GM21360 (cell line): ENCODE data around the gene SETDB1.
"Not testable (repeated sequence)": the region's sequence is repeated elsewhere in the genome, so short reads cannot be mapped to it uniquely, and the experiment has no call there.

Source experiments
- ATAC-seq: cut with Tn5 transposase; IDR thresholded peaks from one replicate; pipeline ENCODE4 v1.9.1; 2021; ENCODE audit warnings: mild to moderate bottlenecking, moderate library complexity; ENCODE audit not compliant: unreplicated experiment

Gene SETDB1

DNA sequence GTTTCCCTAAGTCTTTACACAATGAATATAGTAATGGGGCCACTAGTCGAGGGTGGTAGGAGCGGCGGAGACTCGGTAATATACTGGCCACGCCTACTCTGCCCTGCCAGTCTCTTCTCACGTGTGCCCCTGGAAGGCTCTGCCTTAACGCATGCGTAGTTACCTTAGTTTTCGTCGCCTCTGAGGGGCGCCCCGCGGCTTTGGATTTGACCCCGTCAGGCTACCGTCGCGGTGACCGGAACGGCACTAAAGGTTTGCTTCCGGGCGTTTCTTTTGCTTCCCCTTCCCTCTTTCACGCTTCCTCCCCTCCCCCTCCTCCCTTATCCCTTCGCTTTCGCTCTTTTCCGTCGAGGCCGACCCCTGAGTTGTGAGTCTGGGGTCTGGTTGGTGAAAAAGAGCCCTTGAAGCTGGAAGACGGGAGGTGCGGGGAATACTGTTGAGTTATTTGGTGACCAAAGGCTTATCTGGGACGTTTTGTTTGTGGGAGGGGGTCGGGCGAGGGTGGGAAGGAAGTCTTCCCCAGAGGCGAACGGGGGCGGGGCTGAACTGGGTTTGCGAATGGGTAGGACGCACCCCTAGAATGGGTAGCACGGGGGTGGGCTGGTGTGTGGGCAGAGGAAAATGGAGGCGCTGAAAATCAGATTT lies at the start of gene SETDB1:
TSS of gene SETDB1 (plus strand) at position 267 of the 645 bp plus-strand sequence. CDS start 1,352 bp downstream, outside the sequence.
- ATAC-seq = peak; percentile 85

- ATAC-seq = not testable (repeated sequence)
These were observed 47.2 kb upstream of the SETDB1 start for GRCh38 chr1:150878931-150879330.

DNA sequence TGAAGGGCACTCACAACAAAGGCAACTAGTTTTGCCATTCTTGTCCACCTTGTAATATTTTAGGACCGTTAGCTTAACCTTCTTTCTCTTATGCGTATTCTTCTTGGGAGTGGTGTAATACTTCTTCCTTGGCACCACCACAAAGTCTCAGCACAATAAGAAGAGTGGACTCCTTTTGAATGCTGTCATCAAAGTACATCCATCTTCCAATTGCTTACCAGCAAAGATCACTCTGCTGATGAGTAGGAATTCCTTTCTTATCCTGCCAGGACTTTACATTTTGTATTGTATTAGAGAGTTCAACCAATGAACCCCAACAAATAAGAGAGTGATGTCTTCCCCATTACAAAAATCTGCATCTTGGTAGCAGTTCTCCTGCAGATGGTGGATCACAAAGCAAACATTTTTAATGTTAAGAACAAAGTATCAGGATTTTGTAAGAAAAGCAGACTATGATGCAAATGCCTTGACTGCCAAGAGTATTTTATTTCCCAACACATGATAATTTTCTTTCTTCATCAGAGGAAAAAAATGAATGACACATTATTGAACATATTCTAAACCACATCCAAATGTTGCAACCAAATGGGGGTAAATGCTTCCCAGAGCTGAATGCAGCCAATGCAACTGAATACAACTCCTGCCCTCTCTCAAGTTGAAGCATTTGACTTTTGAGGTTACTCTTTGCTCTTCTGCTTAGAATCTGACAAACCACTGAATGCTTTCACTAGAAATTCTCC lies 44.7 kb upstream of the SETDB1 start:
- no peak for ATAC-seq

GRCh38 chr1:150883121-150883520 lies 43.0 kb upstream of the SETDB1 start:
- ATAC-seq = not testable (repeated sequence)

DNA sequence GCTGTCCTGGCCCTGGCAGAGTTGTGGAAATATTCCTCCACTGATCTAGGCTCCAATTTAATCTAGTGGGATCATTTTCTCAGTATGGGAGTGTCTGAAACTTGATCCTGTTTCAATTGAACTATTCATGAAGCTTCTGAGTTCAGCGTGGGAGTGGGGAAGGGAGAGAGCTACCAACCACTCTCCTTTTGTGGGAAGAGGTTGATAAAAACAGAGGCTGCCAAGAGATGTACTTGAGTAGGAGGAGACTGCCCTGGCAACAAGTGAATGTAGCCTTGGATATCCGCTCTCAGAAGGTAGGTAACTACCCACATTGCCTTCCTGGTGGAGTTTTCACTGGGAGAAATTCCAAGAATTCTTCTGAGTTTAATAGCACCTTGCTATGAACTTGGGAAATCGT lies 39.1 kb upstream of the SETDB1 start, which contains the start of gene CTXND2:
TSS of gene CTXND2 (plus strand) at position 119 of the 400 bp plus-strand sequence. CDS start 25,179 bp downstream, outside the sequence.
- no peak for ATAC-seq

- ATAC-seq = no peak
These were observed 37.4 kb upstream of the SETDB1 start for GRCh38 chr1:150888727-150889126.

GRCh38 chr1:150890033-150890416 lies 36.1 kb upstream of the SETDB1 start:
- ATAC-seq = no peak

GRCh38 chr1:150893336-150893913 lies 32.7 kb upstream of the SETDB1 start:
- ATAC-seq = no peak

GRCh38 chr1:150895618-150896017 lies 30.5 kb upstream of the SETDB1 start:
- ATAC-seq = no peak

GRCh38 chr1:150899795-150900194 lies 26.4 kb upstream of the SETDB1 start:
- not testable (repeated sequence) for ATAC-seq

- no peak for ATAC-seq
These were observed 23.8 kb upstream of the SETDB1 start for GRCh38 chr1:150902346-150902745.

GRCh38 chr1:150902751-150903150 lies 23.4 kb upstream of the SETDB1 start:
- no peak for ATAC-seq

- ATAC-seq = no peak
These were observed 20.9 kb upstream of the SETDB1 start for GRCh38 chr1:150905301-150905700.

GRCh38 chr1:150906329-150906728 lies 19.8 kb upstream of the SETDB1 start:
- ATAC-seq = no peak

GRCh38 chr1:150906813-150907212 lies 19.4 kb upstream of the SETDB1 start:
- ATAC-seq = no peak

DNA sequence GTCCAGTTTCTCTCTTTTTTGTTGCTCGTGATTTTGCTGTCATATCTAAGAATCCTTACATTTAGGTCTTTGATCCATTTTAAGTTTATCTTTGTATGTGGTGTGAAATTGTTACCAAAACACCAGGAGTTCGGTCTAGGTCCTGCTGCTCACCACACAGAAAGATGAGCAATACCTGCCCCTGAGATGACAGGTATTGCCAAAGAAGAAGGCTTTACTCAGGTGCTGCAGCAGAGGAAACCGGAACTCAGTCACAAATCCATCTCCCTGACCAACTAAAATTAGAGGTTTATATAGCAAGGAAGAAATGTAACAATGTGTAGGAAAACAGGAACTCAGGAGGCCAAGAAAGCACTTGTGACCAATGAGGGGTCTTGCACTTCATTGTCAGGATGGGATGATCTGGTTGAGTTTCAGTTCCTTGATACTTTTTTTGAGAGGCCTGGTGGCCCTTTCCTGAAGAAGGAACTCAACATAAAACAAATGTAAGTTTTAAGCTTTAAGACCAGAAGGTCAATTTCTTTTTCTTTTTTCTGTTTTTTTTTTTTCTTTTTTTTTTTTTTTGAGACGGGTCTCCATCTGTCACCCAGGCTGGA lies 16.5 kb upstream of the SETDB1 start:
- ATAC-seq = no peak

GRCh38 chr1:150912623-150913022 lies 13.5 kb upstream of the SETDB1 start:
- ATAC-seq = no peak

GRCh38 chr1:150917387-150917786 lies 8.8 kb upstream of the SETDB1 start:
- ATAC-seq = no peak

DNA sequence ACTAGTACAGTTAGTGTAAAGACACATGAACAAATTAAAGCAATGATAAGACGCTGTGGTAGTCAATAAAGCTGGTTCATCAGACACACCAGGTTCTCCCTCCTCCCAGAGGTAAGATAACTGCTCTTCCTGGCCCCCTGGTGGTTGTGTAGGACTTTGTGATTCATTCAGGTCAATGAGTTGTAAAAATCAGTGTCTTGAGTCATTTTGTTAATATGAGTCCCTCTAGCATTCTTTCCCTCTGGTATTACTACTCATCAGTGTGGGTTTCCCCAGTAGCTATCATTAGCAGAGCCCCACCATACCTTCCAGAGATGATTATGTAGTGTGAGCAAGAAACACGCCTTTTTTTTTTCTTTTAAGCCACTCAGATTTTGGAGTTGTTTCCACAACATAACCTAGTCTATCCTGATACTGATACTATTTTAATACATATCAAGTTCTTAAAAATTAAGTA lies 3.6 kb upstream of the SETDB1 start:
- ATAC-seq = peak; percentile 53

GRCh38 chr1:150925080-150925479 lies 1.1 kb upstream of the SETDB1 start:
- no peak for ATAC-seq

GRCh38 chr1:150927624-150928023 lies 1.5 kb downstream of the SETDB1 start:
- ATAC-seq = no peak
